Measurements from ENCODE around the gene TUBB4A.
"Not testable (repeated sequence)": the region's sequence is repeated elsewhere in the genome, so short reads cannot be mapped to it uniquely, and the experiment has no call there.

GRCh38 chr19:6508028-6508771 is 6.1 kb upstream of the TUBB4A start:
- not testable (repeated sequence) for TF ChIP-seq POLR2A (IDR thresholded peaks at IDR 0.05; ENCODE audit: low read length); GATA1 (IDR thresholded peaks at IDR 0.05; ENCODE audit: low read depth, low read length)
